CD4-positive, alpha-beta T cell treated with Interleukin-12 subunit alpha and Interleukin-12 subunit beta, for 1 hour (primary cell): Measurements from ENCODE around the gene TIMM44.
"Not testable (repeated sequence)": the region's sequence is repeated elsewhere in the genome, so short reads cannot be mapped to it uniquely, and the experiment has no call there.

Source experiments
- DNase-seq: peaks from one replicate; pipeline ENCODE4 v3.0.0-alpha.2; 2020

Gene TIMM44

DNA sequence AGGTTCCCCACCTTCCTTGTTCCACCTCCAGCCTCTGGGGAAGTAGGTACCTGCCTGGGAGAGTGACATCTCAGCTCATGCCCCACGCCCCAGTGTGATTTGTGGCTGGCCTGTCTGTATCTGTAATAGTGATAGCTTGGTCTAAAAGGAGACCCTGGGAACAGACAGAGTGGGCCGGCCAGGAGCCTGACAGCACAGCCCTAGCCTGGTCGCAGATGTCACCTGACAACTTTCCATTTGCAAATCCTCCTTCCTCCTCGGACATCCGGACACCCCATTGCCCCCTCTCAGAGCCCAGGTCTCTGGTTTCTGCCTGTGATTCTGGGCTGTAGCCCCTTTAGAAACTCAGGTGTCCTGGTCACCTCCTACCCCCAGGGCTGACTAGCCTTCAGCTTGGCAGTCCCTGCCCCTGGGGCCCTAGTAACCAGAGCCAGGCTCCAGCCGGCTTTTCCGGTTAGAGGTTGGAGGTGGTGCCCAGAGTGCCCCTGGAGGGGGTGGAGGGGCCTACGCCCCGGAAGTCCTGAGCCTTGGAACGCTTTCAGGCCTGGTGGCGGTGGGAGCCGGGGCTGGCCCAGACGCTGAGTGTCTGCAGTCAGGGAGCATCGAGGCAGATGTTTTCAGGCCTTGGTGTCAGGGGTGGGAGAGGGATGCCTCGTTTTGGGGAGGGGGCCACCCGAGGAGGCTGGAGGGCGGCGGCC lies 48.7 kb downstream of the TIMM44 start:
- DNase-seq, result no peak

DNA sequence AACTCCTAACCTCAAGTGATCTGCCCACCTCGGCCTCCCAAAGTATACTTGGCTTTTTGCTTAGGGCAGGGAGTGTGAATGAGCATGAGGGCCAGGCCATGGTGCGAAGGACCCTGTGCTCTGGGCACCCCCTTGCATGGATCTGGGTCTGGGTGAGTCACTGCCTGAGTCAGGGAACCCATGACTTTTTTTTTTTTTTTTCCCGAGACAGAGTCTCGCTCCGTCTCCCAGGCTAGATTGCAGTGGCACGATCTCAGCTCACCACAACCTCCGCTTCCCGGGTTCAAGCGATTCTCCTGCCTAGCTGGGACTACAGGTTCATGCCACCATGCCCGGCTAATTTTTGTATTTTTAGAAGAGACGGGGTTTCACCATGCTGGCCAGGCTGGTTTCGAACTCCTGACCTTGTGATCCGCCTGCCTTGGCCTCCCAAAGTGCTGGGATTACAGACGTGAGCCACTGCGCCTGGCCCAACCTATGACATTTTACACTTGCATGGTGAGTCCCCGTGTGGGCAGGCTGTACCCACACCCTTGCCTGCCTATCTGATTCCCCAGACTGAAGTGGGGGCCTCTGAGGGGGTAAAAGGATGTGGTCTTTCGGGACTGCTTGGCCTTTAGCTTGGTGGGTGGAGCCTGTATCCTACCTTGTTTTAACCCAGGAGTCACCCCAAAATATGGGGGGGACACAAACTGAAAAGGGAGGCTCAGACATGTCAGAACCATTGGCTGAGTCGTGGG lies 49.9 kb downstream of the TIMM44 start:
- not testable (repeated sequence) for DNase-seq

DNA sequence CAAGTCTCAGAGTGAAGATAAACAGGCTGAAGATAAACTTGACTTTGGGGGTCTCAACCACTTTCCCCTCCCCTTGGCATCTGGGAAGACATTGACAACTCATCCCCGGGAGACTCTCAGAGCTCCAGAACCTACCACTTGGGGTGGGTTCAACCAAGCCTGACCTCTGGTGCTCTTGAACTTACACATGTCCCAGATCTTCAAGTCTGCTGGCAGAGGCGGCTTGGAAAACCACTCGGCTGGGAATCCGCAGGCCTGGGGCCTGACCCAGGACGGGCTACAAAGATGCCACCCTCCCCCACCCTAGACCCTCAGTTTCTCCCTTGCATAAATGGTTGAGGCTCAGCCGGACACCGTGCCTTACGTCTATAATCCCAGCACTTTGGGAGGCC lies 54.6 kb downstream of the TIMM44 start:
- no peak for DNase-seq

DNA sequence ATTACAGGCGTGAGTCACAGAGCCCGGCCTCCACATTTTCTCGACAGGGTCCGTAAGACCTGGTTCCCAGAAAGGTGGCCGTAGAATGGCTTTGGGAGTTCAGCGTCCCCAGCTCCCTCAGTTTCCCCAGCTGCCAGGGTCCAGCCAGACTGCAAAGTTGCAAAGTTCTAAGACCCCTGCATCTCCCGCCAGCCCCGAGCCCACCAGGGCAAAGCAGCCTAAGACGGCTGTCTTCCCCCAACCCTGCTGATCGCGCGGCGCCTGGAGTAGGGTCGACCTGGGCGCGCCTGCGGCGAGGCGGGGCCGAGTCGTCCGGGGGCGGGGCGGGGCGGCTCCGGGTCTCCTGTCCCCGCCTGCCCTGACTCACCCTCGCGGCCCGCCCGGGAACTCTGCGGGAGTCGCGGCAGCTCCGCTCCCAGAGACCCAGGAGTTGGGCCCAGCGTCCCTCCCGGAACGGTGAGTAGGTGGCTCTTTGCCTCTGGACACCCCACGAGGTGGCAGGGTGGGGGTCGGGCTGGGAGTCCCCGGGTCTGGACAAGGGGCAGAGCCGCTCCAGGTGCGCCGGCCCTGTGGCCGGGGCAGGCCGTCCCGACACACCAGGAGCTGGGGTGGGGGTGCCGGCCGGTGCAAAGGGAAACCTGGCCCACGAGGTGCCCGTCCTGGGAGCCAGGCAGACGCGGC lies 55.2 kb downstream of the TIMM44 start, which contains the start of gene LRRC8E:
Gene LRRC8E, plus strand, starts transcription at position 366 of the 681 bp plus-strand sequence. CDS start 7,094 bp downstream, outside the sequence.
- DNase-seq, result no peak

GRCh38 chr19:7887408-7888144 lies 55.9 kb downstream of the TIMM44 start:
- DNase-seq, result no peak

GRCh38 chr19:7885818-7886217 lies 57.6 kb downstream of the TIMM44 start:
- DNase-seq, result no peak

- DNase-seq, result no peak
Observed at GRCh38 chr19:7883796-7884570, 59.5 kb downstream of the TIMM44 start.

DNA sequence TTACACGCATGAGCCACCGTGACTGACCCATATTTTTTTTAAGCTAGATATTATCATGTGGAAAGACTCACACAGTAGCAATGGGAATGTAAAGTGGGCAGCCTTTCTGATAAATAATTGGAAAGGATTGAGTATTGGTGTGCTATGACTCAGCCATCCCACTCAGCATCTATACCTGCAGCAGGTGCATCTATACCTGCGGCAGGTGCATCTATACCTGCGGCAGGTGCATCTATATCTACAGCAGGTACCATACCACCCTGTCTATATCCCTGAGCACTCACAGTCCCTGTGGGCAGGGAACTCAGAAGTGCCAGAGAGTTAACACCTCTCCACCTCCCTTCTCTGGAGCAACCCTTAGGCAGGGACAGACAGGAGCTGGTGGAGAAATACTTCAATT lies 60.4 kb downstream of the TIMM44 start:
- DNase-seq, result no peak

DNA sequence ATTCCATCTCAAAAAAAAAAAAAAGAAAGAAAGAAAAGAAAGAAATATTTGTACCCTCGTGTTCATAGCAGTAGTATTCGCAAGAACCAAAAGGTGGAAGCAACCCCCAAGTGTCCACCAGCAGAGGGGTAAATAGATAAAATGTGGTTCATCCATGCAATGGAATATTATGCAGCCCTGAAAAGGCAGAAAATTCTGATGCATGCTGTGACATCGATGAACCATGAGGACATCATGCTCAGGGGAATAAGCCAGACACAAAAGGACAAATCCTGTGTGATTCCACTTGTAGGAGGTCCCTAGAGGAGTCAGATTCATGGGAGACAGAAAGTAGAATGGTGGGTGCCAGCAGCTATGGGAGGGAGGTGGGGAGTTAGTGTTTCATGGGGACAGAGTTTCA lies 61.6 kb downstream of the TIMM44 start:
- DNase-seq, result no peak

- no peak for DNase-seq
Observed at GRCh38 chr19:7879836-7880235, 63.6 kb downstream of the TIMM44 start.

GRCh38 chr19:7879111-7879807 lies 64.2 kb downstream of the TIMM44 start:
- DNase-seq, result no peak

DNA sequence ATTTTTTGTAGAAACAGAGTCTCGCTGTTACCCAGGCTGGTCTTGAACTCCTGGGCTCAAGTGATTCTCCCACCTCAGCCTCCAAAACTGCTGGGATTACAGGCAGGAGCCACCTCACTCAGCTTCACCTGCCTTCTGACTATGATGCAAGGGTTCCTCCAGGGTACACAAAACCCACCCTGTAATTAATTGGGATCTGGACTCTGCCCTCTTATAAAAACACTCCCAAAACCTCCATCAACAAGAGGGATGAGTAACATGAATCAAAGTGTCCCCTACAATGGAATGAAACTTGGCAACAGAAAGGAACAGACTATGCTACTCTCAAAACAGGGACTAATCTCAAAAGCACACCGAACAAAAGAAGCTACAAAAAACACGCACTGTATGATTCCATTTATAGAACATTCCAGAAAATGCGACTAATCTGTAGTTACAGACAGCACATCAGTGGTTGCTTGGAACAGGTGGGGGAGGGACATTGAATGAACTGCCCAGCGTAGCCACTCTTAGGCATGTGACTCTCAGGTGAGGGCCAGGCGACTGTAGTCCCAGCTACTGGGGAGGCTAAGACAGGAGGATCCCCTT lies 66.1 kb downstream of the TIMM44 start:
- no peak for DNase-seq
